ENCODE data around the gene UBR2.
"Not testable (repeated sequence)": the region's sequence is repeated elsewhere in the genome, so short reads cannot be mapped to it uniquely, and the experiment has no call there.

Gene UBR2

DNA sequence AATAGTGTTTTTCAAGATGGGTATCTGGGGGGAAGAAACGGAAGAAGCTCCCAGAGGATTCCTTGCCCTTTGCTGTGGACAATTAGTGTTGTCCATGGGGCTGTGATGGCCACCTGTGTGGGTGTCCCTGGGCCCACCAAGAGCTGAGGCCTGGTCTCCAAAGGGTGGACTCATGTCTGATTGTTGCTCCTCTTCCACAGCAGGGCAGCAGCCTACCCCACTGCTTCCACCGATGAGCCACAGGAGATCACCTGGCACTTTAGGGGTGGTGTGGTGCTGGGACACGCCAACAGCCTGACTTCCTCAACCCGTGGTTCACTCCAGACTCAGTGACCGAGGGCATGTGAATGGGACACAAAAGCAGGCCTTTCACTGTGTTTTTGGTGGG, 133.4 kb downstream of the UBR2 start:
- Mint-ChIP-seq H3K4me1 (peaks cover 29% of the 10 kb centered on the region), H3K27ac (no peak overlapping the region), H3K36me3 (peaks cover 25% of the 10 kb centered on the region), H3K27me3 (no peaks in the 10 kb centered on the region), H3K9me3 (no peaks in the 10 kb centered on the region), H3K4me3 (no peak overlapping the region)
- CTCF ChIA-PET = interaction anchor here (1.9 kb wide), 1 partner anchor 29 kb away, joined by 9 read pairs; no protein-coding TSS in a partner anchor
- no peak for DNase-seq

DNA sequence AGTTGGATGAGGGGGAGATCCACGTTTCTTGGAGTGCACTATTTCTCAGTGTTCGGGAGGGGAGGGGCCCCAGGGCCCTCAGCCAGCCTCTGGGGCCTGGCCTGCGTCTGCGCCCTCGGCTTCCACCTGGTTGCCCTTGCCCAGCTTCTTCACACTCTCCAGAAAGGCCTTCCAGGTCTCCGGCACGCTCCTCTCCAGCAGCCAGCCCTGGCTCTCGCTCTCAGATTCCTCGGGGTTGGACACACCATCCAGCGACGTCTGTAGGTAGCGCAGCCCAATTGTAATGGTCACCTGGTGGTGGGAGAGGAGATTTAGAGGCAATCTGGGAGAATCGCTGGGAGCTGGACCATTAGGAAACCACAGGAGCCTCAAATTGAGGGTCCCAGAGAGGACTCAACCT, 134.4 kb downstream of the UBR2 start:
- no peaks in the 10 kb centered on the region for H3K9me3 Mint-ChIP-seq
- H3K4me1 Mint-ChIP-seq = peaks cover 20% of the 10 kb centered on the region
- DNase-seq = no peak
- no peak overlapping the region for H3K4me3 Mint-ChIP-seq
- peaks cover 17% of the 10 kb centered on the region for H3K36me3 Mint-ChIP-seq
- no peaks in the 10 kb centered on the region for H3K27me3 Mint-ChIP-seq
- CTCF ChIA-PET = interaction anchor here (0.6 to 1.9 kb wide), 2 partner anchors 28 to 185 kb away, joined by 3 to 9 read pairs; no protein-coding TSS in a partner anchor
- H3K27ac Mint-ChIP-seq = no peak overlapping the region

DNA sequence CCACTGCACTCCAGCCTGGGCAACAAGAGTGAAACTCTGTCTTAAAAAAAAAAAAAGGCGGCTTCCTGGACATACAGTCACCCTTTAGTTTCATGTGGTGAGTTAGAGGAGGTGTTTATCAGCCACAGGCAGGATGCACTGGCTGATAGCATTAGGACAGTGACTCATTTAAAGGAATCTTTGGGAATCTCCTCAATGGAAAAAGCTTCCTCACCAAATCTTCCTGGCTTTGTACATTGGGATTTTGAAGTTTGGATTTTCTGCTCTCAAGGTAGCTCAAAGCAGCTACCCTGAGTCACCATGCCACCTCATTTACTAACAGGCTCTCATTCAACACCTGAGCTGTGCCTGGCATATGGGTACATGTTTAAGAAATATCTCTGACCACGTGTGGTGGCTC, 138.4 kb downstream of the UBR2 start:
- DNase-seq = no peak
- H3K9me3 Mint-ChIP-seq = no peaks in the 10 kb centered on the region
- peaks cover 4% of the 10 kb centered on the region for H3K27me3 Mint-ChIP-seq
- no peak overlapping the region for H3K4me3 Mint-ChIP-seq
- no peak overlapping the region for H3K27ac Mint-ChIP-seq
- no peaks in the 10 kb centered on the region for H3K36me3 Mint-ChIP-seq
- no peaks in the 10 kb centered on the region for H3K4me1 Mint-ChIP-seq
- CTCF ChIA-PET = interaction anchor here (1.0 to 1.4 kb wide), 2 partner anchors 10 to 38 kb away, joined by 3 read pairs; no protein-coding TSS in a partner anchor

DNA sequence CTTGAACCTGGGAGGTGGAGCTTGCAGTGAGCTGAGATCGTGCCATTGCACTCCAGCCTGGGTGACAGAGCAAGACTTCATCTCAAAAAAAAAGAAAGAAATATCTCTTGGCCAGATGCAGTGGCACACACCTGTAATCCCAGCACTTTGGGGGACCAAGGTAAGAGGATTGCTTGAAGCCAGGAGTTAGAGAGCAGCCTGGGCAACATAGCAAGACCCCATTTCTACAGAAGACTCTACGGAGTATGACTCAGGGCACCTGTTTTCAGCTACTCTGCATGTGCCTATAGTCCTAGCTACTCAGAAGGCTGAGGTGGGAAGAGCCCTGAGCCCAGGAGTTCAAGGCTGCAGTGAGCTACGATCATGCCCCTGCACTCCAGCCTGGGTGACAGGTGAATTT, 139.0 kb downstream of the UBR2 start:
- H3K27ac Mint-ChIP-seq, H3K9me3 Mint-ChIP-seq, H3K36me3 Mint-ChIP-seq, H3K4me1 Mint-ChIP-seq, H3K27me3 Mint-ChIP-seq, DNase-seq, H3K4me3 Mint-ChIP-seq: not testable (repeated sequence)
- CTCF ChIA-PET = interaction anchor here (1.0 kb wide), 1 partner anchor 39 kb away, joined by 3 read pairs; no protein-coding TSS in a partner anchor

DNA sequence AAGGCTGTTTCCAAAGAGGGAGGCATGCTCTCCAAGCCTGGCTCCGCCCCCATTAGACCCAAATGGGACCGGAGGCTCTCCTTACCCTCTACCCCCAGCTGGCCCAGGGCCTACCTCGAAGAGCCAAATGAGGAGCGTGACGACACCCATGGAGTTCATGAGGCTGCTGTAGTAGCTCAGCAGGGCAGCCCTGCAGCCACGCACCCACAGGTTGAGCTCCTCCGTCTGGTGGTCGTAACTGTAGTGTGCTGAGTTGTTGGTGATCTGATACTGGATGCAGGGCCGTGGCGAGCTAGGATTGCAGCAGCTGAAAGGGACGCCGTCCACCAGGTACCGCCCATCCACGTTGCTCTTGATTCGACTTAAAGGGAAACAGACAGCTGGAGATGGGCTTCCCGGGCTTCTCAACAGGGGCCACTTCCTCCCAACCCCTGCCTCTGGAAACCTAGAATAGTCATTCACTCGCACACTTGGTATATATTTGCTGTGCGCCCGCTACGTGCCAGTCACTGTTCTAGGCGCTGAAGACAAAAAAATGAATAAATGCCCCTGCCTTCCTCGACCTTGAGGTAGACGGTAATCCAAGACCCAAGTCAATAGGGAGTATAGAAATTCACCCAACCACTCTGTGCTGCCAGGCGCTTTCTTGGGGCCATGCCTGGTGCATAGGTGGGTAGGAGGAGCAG, 140.6 kb downstream of the UBR2 start:
- Mint-ChIP-seq H3K36me3 (no peaks in the 10 kb centered on the region), H3K27ac (peak overlapping the region; percentile 58), H3K4me3 (no peak overlapping the region), H3K9me3 (no peaks in the 10 kb centered on the region), H3K27me3 (peaks cover 4% of the 10 kb centered on the region), H3K4me1 (no peaks in the 10 kb centered on the region)
- CTCF ChIA-PET = no interaction called here
- DNase-seq = no peak

DNA sequence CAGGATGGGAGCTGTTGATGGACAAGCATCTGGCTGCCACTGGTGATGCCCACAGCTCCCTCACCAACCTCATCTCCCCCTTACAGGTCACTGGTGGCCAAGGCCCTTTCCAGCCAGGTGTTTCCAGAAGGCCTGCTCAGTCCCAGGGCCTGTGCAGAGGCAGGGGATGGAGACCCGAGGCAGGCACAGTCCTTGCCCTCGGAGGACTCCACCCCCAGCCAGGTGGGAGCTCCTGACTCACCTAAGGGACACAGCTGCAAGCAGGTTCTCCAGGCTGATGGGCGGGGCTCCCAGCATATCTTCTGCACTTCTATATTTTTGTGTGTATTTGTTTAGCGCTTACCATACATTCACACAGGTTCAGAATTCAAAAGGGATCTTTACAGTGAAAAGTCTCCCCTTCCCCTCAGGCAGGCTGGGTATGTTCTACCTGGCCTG, 141.1 kb downstream of the UBR2 start:
- Mint-ChIP-seq H3K36me3 (no peaks in the 10 kb centered on the region), H3K27ac (no peak overlapping the region), H3K9me3 (no peaks in the 10 kb centered on the region), H3K4me1 (no peaks in the 10 kb centered on the region), H3K4me3 (no peak overlapping the region), H3K27me3 (peaks cover 4% of the 10 kb centered on the region)
- CTCF ChIA-PET = no interaction called here
- no peak for DNase-seq

DNA sequence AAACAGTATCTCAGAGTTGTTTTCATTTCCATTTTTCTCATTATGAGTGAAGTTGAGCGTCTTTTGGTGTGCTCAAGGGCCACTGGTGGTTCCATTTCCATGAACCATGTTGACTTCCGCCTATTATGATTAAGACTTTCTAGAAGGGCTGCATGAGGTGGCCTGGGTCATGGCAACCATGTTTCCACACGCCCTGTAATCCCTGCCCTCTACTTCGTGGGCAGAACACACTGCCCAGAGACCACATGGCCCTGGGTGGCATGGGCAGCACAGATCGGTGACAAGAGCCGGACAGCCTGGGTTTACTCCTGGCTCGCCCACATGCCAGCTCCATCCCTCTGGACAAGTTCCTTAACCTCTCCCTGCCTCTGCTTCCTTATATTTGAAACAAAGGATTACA, 143.8 kb downstream of the UBR2 start:
- peaks cover 11% of the 10 kb centered on the region for H3K27me3 Mint-ChIP-seq
- H3K9me3 Mint-ChIP-seq = peaks cover 9% of the 10 kb centered on the region
- no peaks in the 10 kb centered on the region for H3K36me3 Mint-ChIP-seq
- CTCF ChIA-PET = no interaction called here
- H3K4me3 Mint-ChIP-seq = no peak overlapping the region
- no peak for DNase-seq
- H3K27ac Mint-ChIP-seq = no peak overlapping the region
- no peaks in the 10 kb centered on the region for H3K4me1 Mint-ChIP-seq

DNA sequence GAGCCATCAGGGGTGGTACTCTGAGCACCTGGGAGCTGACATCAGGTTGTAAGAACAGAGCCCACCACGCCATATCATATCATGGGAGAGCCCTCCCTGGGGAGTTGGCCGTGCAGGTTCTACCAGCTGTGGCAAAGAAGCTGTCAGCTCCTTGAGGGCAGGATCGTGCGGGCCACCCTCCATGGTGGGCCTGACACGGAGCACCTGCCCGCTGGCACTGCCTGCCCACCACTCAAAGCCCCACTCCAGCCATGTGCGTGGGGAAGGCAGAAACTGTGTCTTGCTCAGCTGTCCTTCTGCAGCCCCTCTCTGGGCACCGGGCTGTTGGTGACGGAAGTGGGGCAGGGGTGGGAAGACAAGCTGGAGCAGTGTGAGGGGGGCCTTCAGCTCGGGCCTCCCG, 144.3 kb downstream of the UBR2 start:
- no peaks in the 10 kb centered on the region for H3K36me3 Mint-ChIP-seq
- H3K4me3 Mint-ChIP-seq = no peak overlapping the region
- H3K27ac Mint-ChIP-seq = no peak overlapping the region
- no peaks in the 10 kb centered on the region for H3K4me1 Mint-ChIP-seq
- H3K27me3 Mint-ChIP-seq = peaks cover 11% of the 10 kb centered on the region
- CTCF ChIA-PET = interaction anchor here (0.9 kb wide), 1 partner anchor 16 kb away, joined by 3 read pairs; no protein-coding TSS in a partner anchor
- DNase-seq = no peak
- peaks cover 9% of the 10 kb centered on the region for H3K9me3 Mint-ChIP-seq

DNA sequence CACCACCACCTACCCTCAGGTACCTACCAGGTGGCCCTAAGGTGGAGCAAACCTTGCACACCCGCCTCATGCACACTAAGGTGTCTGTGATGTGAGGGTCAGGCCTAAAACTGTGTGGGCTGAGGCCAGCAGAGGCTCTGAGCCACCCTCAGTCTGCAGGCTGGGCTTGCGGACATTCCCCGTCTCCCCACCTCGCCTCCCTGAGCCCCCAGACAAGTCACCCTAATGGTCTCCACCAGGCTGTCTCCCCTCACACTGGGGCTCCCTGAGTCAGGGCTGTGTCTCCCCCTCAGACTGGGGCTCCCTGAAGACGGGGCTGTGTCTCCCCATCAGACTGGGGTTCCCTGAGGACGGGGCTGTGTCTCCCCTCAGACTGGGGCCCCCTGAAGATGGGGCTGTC, 146.0 kb downstream of the UBR2 start:
- Mint-ChIP-seq H3K9me3 (peaks cover 9% of the 10 kb centered on the region), H3K27me3 (peaks cover 11% of the 10 kb centered on the region), H3K4me3 (no peak overlapping the region), H3K4me1 (no peaks in the 10 kb centered on the region), H3K27ac (no peak overlapping the region), H3K36me3 (no peaks in the 10 kb centered on the region)
- CTCF ChIA-PET = no interaction called here
- no peak for DNase-seq

DNA sequence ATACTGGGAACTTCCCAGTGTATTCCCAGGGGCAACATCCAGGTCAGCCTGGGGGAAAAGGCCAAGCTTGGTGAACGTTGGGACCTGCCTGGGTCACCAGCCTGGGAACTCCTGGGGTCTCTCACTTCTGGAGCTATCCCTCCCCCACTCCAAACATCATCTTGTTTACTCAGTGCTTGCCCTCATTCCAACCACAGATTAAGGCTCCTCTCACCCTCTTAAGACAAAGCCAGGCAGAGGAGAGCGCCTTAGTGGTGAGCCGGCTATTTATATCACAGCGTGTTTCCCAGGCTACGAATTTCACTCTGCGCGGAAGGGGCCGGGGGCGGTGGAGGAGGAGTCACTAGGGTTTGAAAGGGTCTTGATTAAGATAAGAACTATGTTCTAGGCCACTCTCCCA, 146.5 kb downstream of the UBR2 start:
- Mint-ChIP-seq H3K9me3 (peaks cover 9% of the 10 kb centered on the region), H3K36me3 (no peaks in the 10 kb centered on the region), H3K27me3 (peaks cover 11% of the 10 kb centered on the region), H3K4me1 (no peaks in the 10 kb centered on the region), H3K27ac (no peak overlapping the region), H3K4me3 (no peak overlapping the region)
- CTCF ChIA-PET = no interaction called here
- no peak for DNase-seq

DNA sequence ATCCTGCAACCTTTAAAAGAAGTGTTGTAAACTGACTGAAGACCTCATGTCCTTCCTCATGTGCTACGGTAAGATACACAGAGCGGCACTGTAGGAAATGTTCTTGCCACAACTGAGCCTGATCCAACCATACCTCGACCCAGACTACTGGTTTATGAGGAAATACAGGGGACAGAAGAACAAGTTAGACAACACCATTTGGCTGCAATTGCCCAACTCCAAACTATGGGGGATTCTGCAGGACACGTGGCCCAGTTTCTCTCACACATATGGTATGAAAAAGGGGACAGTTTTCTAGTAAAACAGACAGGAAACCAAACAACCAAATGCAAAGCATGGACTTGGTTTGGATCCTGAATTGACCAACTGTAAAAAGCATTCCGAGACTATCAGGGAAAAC, 148.1 kb downstream of the UBR2 start:
- no peak overlapping the region for H3K4me3 Mint-ChIP-seq
- peaks cover 13% of the 10 kb centered on the region for H3K27me3 Mint-ChIP-seq
- H3K27ac Mint-ChIP-seq = no peak overlapping the region
- no peaks in the 10 kb centered on the region for H3K4me1 Mint-ChIP-seq
- H3K36me3 Mint-ChIP-seq = no peaks in the 10 kb centered on the region
- DNase-seq = no peak
- peaks cover 9% of the 10 kb centered on the region for H3K9me3 Mint-ChIP-seq
- CTCF ChIA-PET = interaction anchor here (1.4 kb wide), 1 partner anchor 24 kb away, joined by 3 read pairs; no protein-coding TSS in a partner anchor

DNA sequence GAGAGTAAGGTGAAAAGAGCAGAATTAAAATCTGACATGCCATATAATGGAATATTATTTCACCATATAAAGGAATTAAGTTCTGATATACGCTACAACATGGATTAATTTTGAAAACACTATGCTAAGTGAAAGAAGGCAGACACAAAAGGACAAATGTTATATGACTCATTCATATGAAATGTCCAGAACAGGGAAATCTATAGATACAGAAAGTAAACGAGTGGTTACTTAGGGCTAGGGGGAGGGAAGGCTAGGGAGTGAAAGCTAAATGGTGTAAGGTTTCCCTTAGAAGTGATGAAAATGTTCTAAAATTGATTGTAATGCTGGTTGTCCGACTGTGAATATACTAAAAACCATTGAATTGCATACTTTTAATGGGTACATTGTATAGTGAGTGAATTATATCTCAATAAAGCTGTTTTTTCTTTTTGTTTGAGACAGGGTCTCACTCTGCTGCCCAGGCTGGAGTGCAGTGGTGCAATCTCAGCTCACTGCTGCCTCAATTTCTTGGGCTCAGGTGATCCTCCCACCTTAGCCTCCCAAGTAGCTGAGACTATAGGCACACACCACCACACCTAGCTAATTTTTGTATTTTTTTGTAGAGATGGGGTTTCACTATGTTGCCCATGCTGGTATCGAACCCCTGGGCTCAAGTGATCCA, 150.4 kb downstream of the UBR2 start:
- peaks cover 9% of the 10 kb centered on the region for H3K9me3 Mint-ChIP-seq
- peaks cover 18% of the 10 kb centered on the region for H3K27me3 Mint-ChIP-seq
- no peaks in the 10 kb centered on the region for H3K4me1 Mint-ChIP-seq
- H3K27ac Mint-ChIP-seq = no peak overlapping the region
- no peak overlapping the region for H3K4me3 Mint-ChIP-seq
- DNase-seq = no peak
- H3K36me3 Mint-ChIP-seq = no peaks in the 10 kb centered on the region
- CTCF ChIA-PET = interaction anchor here (0.6 kb wide), 1 partner anchor 163 kb away, joined by 3 read pairs; no protein-coding TSS in a partner anchor

DNA sequence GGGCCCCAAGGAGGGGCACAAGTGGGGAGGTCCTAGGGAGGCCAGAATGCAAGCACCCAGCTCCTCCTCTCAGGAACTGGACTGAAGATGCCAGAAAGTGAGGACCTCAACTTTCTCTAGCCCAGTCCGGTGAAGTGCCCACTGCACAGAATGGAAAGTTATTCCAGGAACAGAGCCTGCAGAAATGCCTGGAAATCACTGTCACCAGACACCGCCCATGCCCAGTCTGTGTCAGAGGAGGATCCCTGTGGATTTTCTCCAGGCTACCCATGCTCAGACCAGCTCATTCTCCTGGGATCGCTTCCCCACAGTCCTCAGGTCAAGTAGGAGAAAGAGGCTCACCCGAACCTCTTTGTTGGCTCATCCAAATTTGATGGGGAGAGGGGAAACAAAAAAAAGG, 152.0 kb downstream of the UBR2 start:
- H3K36me3 Mint-ChIP-seq = no peaks in the 10 kb centered on the region
- DNase-seq = no peak
- CTCF ChIA-PET = no interaction called here
- H3K9me3 Mint-ChIP-seq = peaks cover 9% of the 10 kb centered on the region
- peaks cover 28% of the 10 kb centered on the region for H3K27me3 Mint-ChIP-seq
- no peak overlapping the region for H3K4me3 Mint-ChIP-seq
- no peak overlapping the region for H3K27ac Mint-ChIP-seq
- H3K4me1 Mint-ChIP-seq = no peaks in the 10 kb centered on the region

DNA sequence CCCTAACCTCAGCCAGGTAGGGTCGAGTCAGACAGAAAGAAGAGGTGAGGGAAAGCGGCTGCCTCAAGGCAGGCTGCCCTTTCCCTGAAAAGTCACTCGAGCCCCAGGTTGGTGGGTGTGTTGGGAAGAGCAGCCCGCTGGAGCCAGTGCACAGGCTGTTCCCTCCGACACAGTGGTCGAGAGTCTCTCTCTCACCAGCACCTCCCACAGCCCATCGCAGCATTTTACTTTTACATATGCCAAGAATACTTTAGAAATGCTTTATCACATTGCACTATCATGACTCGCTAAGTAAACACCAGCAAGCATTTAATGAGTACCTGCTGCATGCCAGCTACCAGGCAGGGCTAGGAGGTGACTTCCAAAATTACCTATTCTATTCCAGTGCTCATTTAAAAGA, 156.9 kb downstream of the UBR2 start:
- CTCF ChIA-PET = no interaction called here
- DNase-seq = no peak
- no peak overlapping the region for H3K4me3 Mint-ChIP-seq

DNA sequence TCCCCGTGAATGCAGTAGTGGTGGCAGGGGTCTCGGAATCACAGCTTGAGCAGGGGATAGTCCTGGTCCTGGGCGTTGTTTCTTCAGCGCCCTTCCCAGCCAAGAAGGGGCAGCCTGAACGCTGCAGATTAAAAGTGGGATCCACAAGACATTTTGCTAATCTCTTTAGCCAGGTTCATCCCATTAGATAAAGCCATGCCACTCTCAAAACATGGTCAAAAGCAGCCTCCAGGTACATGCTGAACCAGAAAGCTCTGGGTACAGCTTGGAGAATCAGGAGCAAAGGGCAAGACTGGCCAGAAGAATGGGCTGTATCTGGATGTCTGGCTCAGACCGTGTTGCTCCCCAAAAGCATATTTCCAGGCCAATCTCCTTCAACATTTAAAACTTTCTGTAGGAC, 158.7 kb downstream of the UBR2 start, which contains the start of gene PRPH2:
TSS of gene PRPH2 (minus strand) at position 101 of the 400 bp plus-strand sequence. CDS start 263 bp downstream, outside the sequence.
- Mint-ChIP-seq H3K36me3 (peaks cover 3% of the 10 kb centered on the region), H3K4me1 (peaks cover 18% of the 10 kb centered on the region), H3K9me3 (no peaks in the 10 kb centered on the region), H3K4me3 (no peak within 1 kb of the TSS), H3K27ac (no peak within 1 kb of the TSS), H3K27me3 (peaks cover 20% of the 10 kb centered on the region)
- no peak for DNase-seq
- CTCF ChIA-PET = interaction anchor here (0.9 kb wide), 1 partner anchor 30 kb away, joined by 3 read pairs; no protein-coding TSS in a partner anchor

More for the DNA sequence above, 156.9 kb downstream of the UBR2 start:
- H3K27me3 Mint-ChIP-seq = peaks cover 24% of the 10 kb centered on the region
- H3K9me3 Mint-ChIP-seq = no peaks in the 10 kb centered on the region
- peaks cover under 1% of the 10 kb centered on the region for H3K4me1 Mint-ChIP-seq
- H3K27ac Mint-ChIP-seq = no peak overlapping the region
- peaks cover under 1% of the 10 kb centered on the region for H3K36me3 Mint-ChIP-seq
